Measurements from ENCODE around the gene SHB.

DNA sequence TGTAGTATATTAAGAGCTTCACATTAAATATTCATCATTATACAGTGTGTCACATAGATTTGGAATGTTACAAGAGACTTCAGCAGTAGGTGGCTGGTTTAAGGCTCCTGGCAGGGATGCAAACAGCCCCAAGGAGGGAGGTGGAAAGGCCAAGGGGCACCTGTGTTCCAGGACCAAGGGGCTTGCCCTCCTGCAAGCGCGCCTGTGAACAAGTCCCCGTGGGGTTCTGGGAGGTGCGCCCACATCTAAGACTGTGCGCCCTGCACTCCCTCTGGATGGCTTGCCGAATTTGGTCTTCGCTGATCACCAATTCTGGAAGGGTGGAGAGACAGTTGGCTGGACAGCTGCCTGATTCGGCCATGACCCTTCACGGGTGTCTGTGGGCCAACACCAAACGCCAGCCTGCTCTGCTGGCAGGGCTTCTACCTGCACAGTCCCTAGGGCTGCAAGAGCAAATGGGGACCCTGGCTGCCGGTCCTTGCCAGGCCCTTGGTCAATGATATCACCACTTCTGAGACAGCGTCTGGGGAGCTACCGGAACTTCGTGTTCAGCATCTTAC is 153.0 kb downstream of the SHB start:
- TF ChIP-seq POLR2AphosphoS5 (IDR thresholded peaks at IDR 0.05; ENCODE audit: low read depth, low read length) = no peak
- no peak for TF ChIP-seq POLR2A (IDR thresholded peaks at IDR 0.05; ENCODE audit: borderline replicate concordance, extremely low read depth, insufficient read depth, insufficient read length)
- no peak for TF ChIP-seq CTCF (IDR thresholded peaks at IDR 0.05 in 2 of 3, conservative IDR thresholded peaks at IDR 0.05 in 1 of 3; ENCODE audit: borderline replicate concordance in 1 of 3, insufficient read depth in 1 of 3, low read depth in 2 of 3, low read length in 2 of 3)
- TF ChIP-seq EZH2phosphoT487 (IDR thresholded peaks at IDR 0.05; ENCODE audit: borderline replicate concordance) = no peak
